HG03066 (cell line): ENCODE data around the gene GPC6.
"Not testable (repeated sequence)": the region's sequence is repeated elsewhere in the genome, so short reads cannot be mapped to it uniquely, and the experiment has no call there.

Experiments
- ATAC-seq: cut with Tn5 transposase; IDR thresholded peaks from one replicate; pipeline ENCODE4 v1.9.1; 2021; ENCODE audit warnings: low read depth; ENCODE audit not compliant: unreplicated experiment

GPC6 gene

GRCh38 chr13:93416736-93417355, 190.2 kb downstream of the GPC6 start:
- ATAC-seq, result no peak

GRCh38 chr13:93418398-93418797, 191.8 kb downstream of the GPC6 start:
- ATAC-seq, result no peak

- no peak for ATAC-seq
Measured at GRCh38 chr13:93420206-93420605, 193.6 kb downstream of the GPC6 start.

GRCh38 chr13:93420887-93421286, 194.3 kb downstream of the GPC6 start:
- no peak for ATAC-seq

GRCh38 chr13:93422980-93423543, 196.5 kb downstream of the GPC6 start:
- no peak for ATAC-seq

- ATAC-seq, result no peak
Measured at GRCh38 chr13:93425411-93425810, 198.8 kb downstream of the GPC6 start.

- no peak for ATAC-seq
Measured at GRCh38 chr13:93430381-93430780, 203.8 kb downstream of the GPC6 start.

- no peak for ATAC-seq
Measured at GRCh38 chr13:93435651-93436050, 209.0 kb downstream of the GPC6 start.

GRCh38 chr13:93437081-93437480, 210.5 kb downstream of the GPC6 start:
- ATAC-seq, result no peak

GRCh38 chr13:93446238-93446637, 219.6 kb downstream of the GPC6 start:
- ATAC-seq, result no peak

- no peak for ATAC-seq
Measured at GRCh38 chr13:93450191-93450621, 223.6 kb downstream of the GPC6 start.

- ATAC-seq, result no peak
Measured at GRCh38 chr13:93450761-93451160, 224.2 kb downstream of the GPC6 start.

GRCh38 chr13:93454676-93455235, 228.1 kb downstream of the GPC6 start:
- ATAC-seq, result not testable (repeated sequence)

- no peak for ATAC-seq
Measured at GRCh38 chr13:93455861-93456260, 229.3 kb downstream of the GPC6 start.

- no peak for ATAC-seq
Measured at GRCh38 chr13:93460005-93460404, 233.4 kb downstream of the GPC6 start.

GRCh38 chr13:93462151-93462550, 235.5 kb downstream of the GPC6 start:
- no peak for ATAC-seq

- no peak for ATAC-seq
Measured at GRCh38 chr13:93466502-93467036, 240.0 kb downstream of the GPC6 start.

GRCh38 chr13:93467175-93467574, 240.6 kb downstream of the GPC6 start:
- no peak for ATAC-seq

- no peak for ATAC-seq
Measured at GRCh38 chr13:93468433-93468832, 241.8 kb downstream of the GPC6 start.

- no peak for ATAC-seq
Measured at GRCh38 chr13:93472296-93472695, 245.7 kb downstream of the GPC6 start.

GRCh38 chr13:93472814-93473296, 246.2 kb downstream of the GPC6 start:
- no peak for ATAC-seq
